GM23338 (cell line): ENCODE measurements around the gene TCEANC. TPM values are rescaled to one million over a fixed set of nuclear protein-coding genes. Genes with fewer than 3 reads are reported as not detected.

Experiments
- ATAC-seq: fragments of 200-7000 bp; cut with Tn5 transposase; 3 replicates; pipeline ENCODE4 v1.9.1; 2020
- DNase-seq: peaks from one replicate; pipeline ENCODE4 v3.0.0-alpha.2; 2015; ENCODE audit warnings: low spot score
- H2AFZ ChIP-seq: fragments of 200-600 bp; sonication (generic); 2 replicates; pipeline ENCODE4 v1.8.0; 2016; ENCODE audit warnings: antibody characterized with exemption, mild to moderate bottlenecking, moderate library complexity
- H3F3A ChIP-seq: fragments of 200-600 bp; sonication (generic); replicated peaks from 2 replicates; pipeline ENCODE4 v1.8.0; 2017; ENCODE audit warnings: antibody characterized with exemption, mixed run types, low read depth
- H3K27ac ChIP-seq: fragments of 200-600 bp; sonication (generic); 2 replicates; pipeline ENCODE4 v1.6.1; 2016; ENCODE audit warnings: low read depth
- H3K27me3 ChIP-seq: fragments of 200-600 bp; sonication (generic); 2 replicates; pipeline ENCODE4 v1.8.0; 2016; ENCODE audit warnings: mild to moderate bottlenecking, mixed run types, moderate library complexity; ENCODE audit not compliant: insufficient read depth
- H3K36me3 ChIP-seq: fragments of 200-600 bp; sonication (generic); 2 replicates; pipeline ENCODE4 v1.8.0; 2016; ENCODE audit warnings: mild to moderate bottlenecking; ENCODE audit not compliant: insufficient read depth
- H3K4me1 ChIP-seq: fragments of 200-600 bp; sonication (generic); 2 replicates; pipeline ENCODE4 v1.8.0; 2016; ENCODE audit warnings: mild to moderate bottlenecking, moderate library complexity; ENCODE audit not compliant: insufficient read depth
- H3K4me2 ChIP-seq: fragments of 200-600 bp; sonication (generic); 2 replicates; pipeline ENCODE4 v1.7.1; 2017; ENCODE audit warnings: mixed run types
- H3K4me3 ChIP-seq: fragments of 200-600 bp; sonication (generic); 2 replicates; pipeline ENCODE4 v1.6.1; 2016; ENCODE audit warnings: mixed run types
- H3K79me2 ChIP-seq: fragments of 200-600 bp; sonication (generic); replicated peaks from 2 replicates; pipeline ENCODE4 v1.8.0; 2017; ENCODE audit warnings: mild to moderate bottlenecking; ENCODE audit not compliant: insufficient read depth
- H3K9me2 ChIP-seq: fragments of 200-600 bp; sonication (generic); 2 replicates; pipeline ENCODE4 v1.8.0; 2017; ENCODE audit not compliant: insufficient read depth
- H4K20me1 ChIP-seq: fragments of 200-600 bp; sonication (generic); replicated peaks from 2 replicates; pipeline ENCODE4 v1.8.0; 2017; ENCODE audit warnings: mild to moderate bottlenecking; ENCODE audit not compliant: insufficient read depth
- H3K27ac Mint-ChIP-seq: 2 replicates; pipeline ENCODE4 v1.8.0; 2020; ENCODE audit warnings: inconsistent platforms, mild to moderate bottlenecking, moderate library complexity, mixed read lengths
- H3K27me3 Mint-ChIP-seq: 3 replicates; pipeline ENCODE4 v1.8.0; 2022; ENCODE audit warnings: low read depth, mild to moderate bottlenecking, moderate library complexity, mixed read lengths, inconsistent platforms; ENCODE audit not compliant: insufficient read depth, poor library complexity
- H3K36me3 Mint-ChIP-seq: 3 replicates; pipeline ENCODE4 v1.8.0; 2021; ENCODE audit warnings: low read depth, mild to moderate bottlenecking, inconsistent platforms, moderate library complexity, mixed read lengths
- H3K4me1 Mint-ChIP-seq: 3 replicates; pipeline ENCODE4 v1.8.0; 2020; ENCODE audit warnings: mild to moderate bottlenecking, inconsistent platforms, mixed read lengths
- H3K4me3 Mint-ChIP-seq: 3 replicates; pipeline ENCODE4 v1.8.0; 2021; ENCODE audit warnings: moderate library complexity, mild to moderate bottlenecking, inconsistent platforms, mixed read lengths
- H3K9me3 Mint-ChIP-seq: 3 replicates; pipeline ENCODE4 v1.8.0; 2020; ENCODE audit warnings: moderate library complexity, mild to moderate bottlenecking, inconsistent platforms, mixed read lengths
- POLR2AphosphoS5 ChIP-seq: IDR thresholded peaks from 2 replicates; pipeline ENCODE4 v1.6.1; 2016; ENCODE audit warnings: antibody characterized with exemption, low read depth
- polyA plus RNA-seq: library from polyadenylated mRNA; unstranded; fragments of >200 nt; fragmentation: Nextera tagmentation; extraction: Ambion mirVana; gene quantifications from 2 replicates; pipeline ENCODE4 v1.2.1, GENCODE V29; 2016
- total RNA-seq: library from RNA; depleted of rRNA; stranded (reverse); fragments of >200 nt; shearing (Covaris generic); gene quantifications from 2 replicates; pipeline ENCODE4 v1.2.3, GENCODE V29; 2014
- TF ChIP-seq, protein P1 (sequence below): fragments of 250-450 bp; sonication (Bioruptor Pico); IDR thresholded peaks from 2 replicates; pipeline ENCODE4 v1.5.0; 2020; ENCODE audit warnings: mild to moderate bottlenecking, moderate library complexity
- TF ChIP-seq, protein P2 (sequence below): IDR thresholded peaks from 2 replicates; pipeline ENCODE4 v1.6.1; 2016; ENCODE audit warnings: antibody characterized with exemption

The TCEANC gene
- total and polyA plus RNA-seq, 2 experiments from 2014 or later = 1.2 to 2.5 TPM

DNA sequence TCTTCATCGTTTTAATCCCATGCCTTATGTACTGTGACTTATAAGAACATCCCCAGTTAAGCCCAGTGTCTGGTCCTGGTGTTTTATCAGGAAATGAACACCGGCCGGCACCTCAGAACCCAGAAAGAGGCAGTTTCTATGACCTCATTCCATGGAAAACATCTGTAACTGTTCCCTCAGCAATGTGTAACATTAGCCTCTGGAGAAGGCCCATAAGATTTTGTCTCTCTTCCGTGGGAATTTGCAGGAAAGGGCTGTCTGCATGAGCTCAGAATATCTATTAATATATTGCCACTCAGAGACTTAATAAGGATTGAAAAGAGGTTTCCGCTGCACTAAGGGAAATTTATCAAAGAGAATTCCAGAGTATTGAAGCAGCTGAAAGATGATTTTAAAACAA lies 3.1 kb upstream of the TCEANC start:
- Histone ChIP-seq H3K4me3 (no peak overlapping the region), H3F3A (peaks cover 7% of the 10 kb centered on the region; the same call in 1 of the 2 replicates), H3K36me3 (no peaks in the 10 kb centered on the region), H3K27me3 (no peaks in the 10 kb centered on the region), H3K27ac (no peak overlapping the region), H2AFZ (no peak overlapping the region), H3K4me2 (no peak overlapping the region), H3K9me2 (no peaks in the 10 kb centered on the region), H3K4me1 (peaks cover 8% of the 10 kb centered on the region; the same call in 1 of the 2 replicates), H3K79me2 (no peaks in the 10 kb centered on the region), H4K20me1 (no peaks in the 10 kb centered on the region)
- no peak overlapping the region for H3K4me3 Mint-ChIP-seq
- ATAC-seq (no peak), DNase-seq (no peak)
- H3K27me3 Mint-ChIP-seq = peaks cover 2% of the 10 kb centered on the region
- H3K27ac Mint-ChIP-seq = no peak overlapping the region
- no peaks in the 10 kb centered on the region for H3K9me3 Mint-ChIP-seq
- H3K4me1 Mint-ChIP-seq = peaks cover 8% of the 10 kb centered on the region; the same call in 2 of the 3 replicates
- TF ChIP-seq, protein P1, sequence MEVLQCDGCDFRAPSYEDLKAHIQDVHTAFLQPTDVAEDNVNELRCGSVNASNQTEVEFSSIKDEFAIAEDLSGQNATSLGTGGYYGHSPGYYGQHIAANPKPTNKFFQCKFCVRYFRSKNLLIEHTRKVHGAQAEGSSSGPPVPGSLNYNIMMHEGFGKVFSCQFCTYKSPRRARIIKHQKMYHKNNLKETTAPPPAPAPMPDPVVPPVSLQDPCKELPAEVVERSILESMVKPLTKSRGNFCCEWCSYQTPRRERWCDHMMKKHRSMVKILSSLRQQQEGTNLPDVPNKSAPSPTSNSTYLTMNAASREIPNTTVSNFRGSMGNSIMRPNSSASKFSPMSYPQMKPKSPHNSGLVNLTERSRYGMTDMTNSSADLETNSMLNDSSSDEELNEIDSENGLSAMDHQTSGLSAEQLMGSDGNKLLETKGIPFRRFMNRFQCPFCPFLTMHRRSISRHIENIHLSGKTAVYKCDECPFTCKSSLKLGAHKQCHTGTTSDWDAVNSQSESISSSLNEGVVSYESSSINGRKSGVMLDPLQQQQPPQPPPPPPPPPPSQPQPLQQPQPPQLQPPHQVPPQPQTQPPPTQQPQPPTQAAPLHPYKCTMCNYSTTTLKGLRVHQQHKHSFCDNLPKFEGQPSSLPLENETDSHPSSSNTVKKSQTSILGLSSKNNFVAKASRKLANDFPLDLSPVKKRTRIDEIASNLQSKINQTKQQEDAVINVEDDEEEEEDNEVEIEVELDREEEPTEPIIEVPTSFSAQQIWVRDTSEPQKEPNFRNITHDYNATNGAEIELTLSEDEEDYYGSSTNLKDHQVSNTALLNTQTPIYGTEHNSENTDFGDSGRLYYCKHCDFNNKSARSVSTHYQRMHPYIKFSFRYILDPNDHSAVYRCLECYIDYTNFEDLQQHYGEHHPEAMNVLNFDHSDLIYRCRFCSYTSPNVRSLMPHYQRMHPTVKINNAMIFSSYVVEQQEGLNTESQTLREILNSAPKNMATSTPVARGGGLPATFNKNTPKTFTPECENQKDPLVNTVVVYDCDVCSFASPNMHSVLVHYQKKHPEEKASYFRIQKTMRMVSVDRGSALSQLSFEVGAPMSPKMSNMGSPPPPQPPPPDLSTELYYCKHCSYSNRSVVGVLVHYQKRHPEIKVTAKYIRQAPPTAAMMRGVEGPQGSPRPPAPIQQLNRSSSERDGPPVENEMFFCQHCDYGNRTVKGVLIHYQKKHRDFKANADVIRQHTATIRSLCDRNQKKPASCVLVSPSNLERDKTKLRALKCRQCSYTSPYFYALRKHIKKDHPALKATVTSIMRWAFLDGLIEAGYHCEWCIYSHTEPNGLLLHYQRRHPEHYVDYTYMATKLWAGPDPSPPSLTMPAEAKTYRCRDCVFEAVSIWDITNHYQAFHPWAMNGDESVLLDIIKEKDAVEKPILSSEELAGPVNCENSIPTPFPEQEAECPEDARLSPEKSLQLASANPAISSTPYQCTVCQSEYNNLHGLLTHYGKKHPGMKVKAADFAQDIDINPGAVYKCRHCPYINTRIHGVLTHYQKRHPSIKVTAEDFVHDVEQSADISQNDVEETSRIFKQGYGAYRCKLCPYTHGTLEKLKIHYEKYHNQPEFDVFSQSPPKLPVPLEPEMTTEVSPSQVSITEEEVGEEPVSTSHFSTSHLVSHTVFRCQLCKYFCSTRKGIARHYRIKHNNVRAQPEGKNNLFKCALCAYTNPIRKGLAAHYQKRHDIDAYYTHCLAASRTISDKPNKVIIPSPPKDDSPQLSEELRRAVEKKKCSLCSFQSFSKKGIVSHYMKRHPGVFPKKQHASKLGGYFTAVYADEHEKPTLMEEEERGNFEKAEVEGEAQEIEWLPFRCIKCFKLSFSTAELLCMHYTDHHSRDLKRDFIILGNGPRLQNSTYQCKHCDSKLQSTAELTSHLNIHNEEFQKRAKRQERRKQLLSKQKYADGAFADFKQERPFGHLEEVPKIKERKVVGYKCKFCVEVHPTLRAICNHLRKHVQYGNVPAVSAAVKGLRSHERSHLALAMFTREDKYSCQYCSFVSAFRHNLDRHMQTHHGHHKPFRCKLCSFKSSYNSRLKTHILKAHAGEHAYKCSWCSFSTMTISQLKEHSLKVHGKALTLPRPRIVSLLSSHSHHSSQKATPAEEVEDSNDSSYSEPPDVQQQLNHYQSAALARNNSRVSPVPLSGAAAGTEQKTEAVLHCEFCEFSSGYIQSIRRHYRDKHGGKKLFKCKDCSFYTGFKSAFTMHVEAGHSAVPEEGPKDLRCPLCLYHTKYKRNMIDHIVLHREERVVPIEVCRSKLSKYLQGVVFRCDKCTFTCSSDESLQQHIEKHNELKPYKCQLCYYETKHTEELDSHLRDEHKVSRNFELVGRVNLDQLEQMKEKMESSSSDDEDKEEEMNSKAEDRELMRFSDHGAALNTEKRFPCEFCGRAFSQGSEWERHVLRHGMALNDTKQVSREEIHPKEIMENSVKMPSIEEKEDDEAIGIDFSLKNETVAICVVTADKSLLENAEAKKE (CRISPR knock-in tag) = no peak
- TF ChIP-seq, protein P2, sequence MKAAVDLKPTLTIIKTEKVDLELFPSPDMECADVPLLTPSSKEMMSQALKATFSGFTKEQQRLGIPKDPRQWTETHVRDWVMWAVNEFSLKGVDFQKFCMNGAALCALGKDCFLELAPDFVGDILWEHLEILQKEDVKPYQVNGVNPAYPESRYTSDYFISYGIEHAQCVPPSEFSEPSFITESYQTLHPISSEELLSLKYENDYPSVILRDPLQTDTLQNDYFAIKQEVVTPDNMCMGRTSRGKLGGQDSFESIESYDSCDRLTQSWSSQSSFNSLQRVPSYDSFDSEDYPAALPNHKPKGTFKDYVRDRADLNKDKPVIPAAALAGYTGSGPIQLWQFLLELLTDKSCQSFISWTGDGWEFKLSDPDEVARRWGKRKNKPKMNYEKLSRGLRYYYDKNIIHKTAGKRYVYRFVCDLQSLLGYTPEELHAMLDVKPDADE = no peak
- no peaks in the 10 kb centered on the region for H3K36me3 Mint-ChIP-seq

DNA sequence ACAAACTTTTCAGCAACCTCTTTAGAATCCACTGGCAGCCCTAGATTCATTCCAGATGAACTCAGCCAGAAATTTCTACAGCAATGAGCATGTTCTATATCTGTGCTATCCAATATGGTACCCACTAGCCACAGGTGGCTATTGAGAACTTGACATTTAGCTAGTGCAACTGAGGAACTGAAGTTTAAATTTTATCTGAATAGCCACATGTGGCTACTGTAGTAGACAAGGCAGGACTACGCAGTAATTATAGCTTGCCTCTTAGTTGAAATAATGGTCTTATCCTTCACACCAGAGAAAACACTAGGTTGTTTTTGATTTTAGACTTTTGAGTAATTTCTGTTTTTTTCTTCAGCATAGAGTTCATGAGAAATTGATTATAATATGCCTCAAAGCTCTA lies 2.6 kb upstream of the TCEANC start:
- Histone ChIP-seq H3K4me2 (no peak overlapping the region), H3K27ac (no peak overlapping the region), H3K27me3 (no peaks in the 10 kb centered on the region), H3K4me1 (peaks cover 8% of the 10 kb centered on the region; the same call in 1 of the 2 replicates), H4K20me1 (no peaks in the 10 kb centered on the region), H2AFZ (no peak overlapping the region), H3K9me2 (no peaks in the 10 kb centered on the region), H3F3A (peaks cover 7% of the 10 kb centered on the region; the same call in 1 of the 2 replicates), H3K4me3 (no peak overlapping the region), H3K36me3 (no peaks in the 10 kb centered on the region), H3K79me2 (no peaks in the 10 kb centered on the region)
- Mint-ChIP-seq H3K4me1 (peaks cover 8% of the 10 kb centered on the region; the same call in 2 of the 3 replicates), H3K36me3 (no peaks in the 10 kb centered on the region), H3K27ac (no peak overlapping the region), H3K27me3 (peaks cover 2% of the 10 kb centered on the region), H3K9me3 (no peaks in the 10 kb centered on the region), H3K4me3 (no peak overlapping the region)
- DNase-seq = no peak
- no peak for ATAC-seq
- TF ChIP-seq POLR2AphosphoS5 = no peak
- TF ChIP-seq, protein P1 (CRISPR knock-in tag) = no peak
